Neuron (in vitro differentiated cells): ENCODE results near the gene HSF2BP.
"Not testable (repeated sequence)": the region's sequence is repeated elsewhere in the genome, so short reads cannot be mapped to it uniquely, and the experiment has no call there.

Source experiments
- H2AFZ ChIP-seq: one replicate; pipeline ENCODE4 v1.6.1; 2013; ENCODE audit warnings: low read depth, mild to moderate bottlenecking, inconsistent platforms, low read length, moderate library complexity
- H3K27me3 ChIP-seq: one replicate; pipeline ENCODE4 v1.6.1; 2013; ENCODE audit warnings: low read length; ENCODE audit not compliant: insufficient read depth
- H3K36me3 ChIP-seq: one replicate; pipeline ENCODE4 v1.6.1; 2013; ENCODE audit warnings: low read length; ENCODE audit not compliant: insufficient read depth
- H3K4me1 ChIP-seq: one replicate; pipeline ENCODE4 v1.6.1; 2013; ENCODE audit warnings: low read length; ENCODE audit not compliant: insufficient read depth
- H3K4me3 ChIP-seq: 2 replicates; pipeline ENCODE4 v1.5.1; 2013; ENCODE audit warnings: mild to moderate bottlenecking, low read length, moderate library complexity
- H3K9me3 ChIP-seq: one replicate; pipeline ENCODE4 v1.6.1; 2013; ENCODE audit warnings: low read length

Gene HSF2BP

DNA sequence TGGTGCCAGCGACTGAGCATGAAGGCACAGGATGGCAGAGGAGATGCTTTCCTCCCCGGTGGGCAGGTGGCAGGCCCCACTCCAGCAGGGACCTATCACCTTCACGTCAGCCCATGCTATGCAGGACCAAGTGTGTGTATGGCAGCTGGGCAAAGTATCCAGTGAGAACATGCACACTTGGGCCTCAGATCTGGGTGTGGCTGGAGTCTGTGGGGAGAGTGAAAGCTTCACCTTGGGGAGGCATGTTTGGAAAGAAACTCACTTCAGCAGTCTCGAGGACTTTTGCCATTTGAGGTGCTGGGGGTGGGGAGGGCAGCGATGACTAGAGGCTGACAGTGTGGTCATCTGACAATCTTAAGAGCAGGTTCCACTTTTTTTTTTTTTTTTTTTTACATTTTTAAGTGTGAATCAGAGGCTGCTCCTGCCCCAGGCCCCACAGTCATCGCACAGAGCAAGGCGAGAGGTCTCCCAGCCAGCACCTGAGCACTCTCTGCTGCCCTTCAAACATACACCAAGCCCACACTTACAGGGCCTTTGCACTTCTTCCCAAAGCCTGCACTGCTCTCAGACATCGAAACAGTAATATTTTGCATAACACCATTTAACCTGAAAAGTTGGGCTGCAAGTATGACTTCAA, 136.7 kb downstream of the HSF2BP start:
- not testable (repeated sequence) for H3K9me3 ChIP-seq, H3K4me3 ChIP-seq, H2AFZ ChIP-seq, H3K36me3 ChIP-seq, H3K27me3 ChIP-seq, H3K4me1 ChIP-seq

- not testable (repeated sequence) for H3K4me1 ChIP-seq, H3K9me3 ChIP-seq, H3K27me3 ChIP-seq, H3K4me3 ChIP-seq, H2AFZ ChIP-seq, H3K36me3 ChIP-seq
These were observed 141.6 kb downstream of the HSF2BP start for GRCh38 chr21:43517701-43518100.

- H3K36me3 ChIP-seq, H3K9me3 ChIP-seq, H3K4me3 ChIP-seq, H3K27me3 ChIP-seq, H3K4me1 ChIP-seq, H2AFZ ChIP-seq: not testable (repeated sequence)
These were observed 142.2 kb downstream of the HSF2BP start for GRCh38 chr21:43516860-43517627.

GRCh38 chr21:43516295-43516847, 142.9 kb downstream of the HSF2BP start:
- not testable (repeated sequence) for H3K4me1 ChIP-seq, H3K27me3 ChIP-seq, H3K9me3 ChIP-seq, H3K36me3 ChIP-seq, H2AFZ ChIP-seq, H3K4me3 ChIP-seq

- not testable (repeated sequence) for H3K27me3 ChIP-seq, H2AFZ ChIP-seq, H3K9me3 ChIP-seq, H3K36me3 ChIP-seq, H3K4me3 ChIP-seq, H3K4me1 ChIP-seq
These were observed 144.5 kb downstream of the HSF2BP start for GRCh38 chr21:43514834-43515233.

GRCh38 chr21:43513023-43513422, 146.3 kb downstream of the HSF2BP start:
- H3K27me3 ChIP-seq, H2AFZ ChIP-seq, H3K9me3 ChIP-seq, H3K4me1 ChIP-seq, H3K4me3 ChIP-seq, H3K36me3 ChIP-seq: not testable (repeated sequence)

DNA sequence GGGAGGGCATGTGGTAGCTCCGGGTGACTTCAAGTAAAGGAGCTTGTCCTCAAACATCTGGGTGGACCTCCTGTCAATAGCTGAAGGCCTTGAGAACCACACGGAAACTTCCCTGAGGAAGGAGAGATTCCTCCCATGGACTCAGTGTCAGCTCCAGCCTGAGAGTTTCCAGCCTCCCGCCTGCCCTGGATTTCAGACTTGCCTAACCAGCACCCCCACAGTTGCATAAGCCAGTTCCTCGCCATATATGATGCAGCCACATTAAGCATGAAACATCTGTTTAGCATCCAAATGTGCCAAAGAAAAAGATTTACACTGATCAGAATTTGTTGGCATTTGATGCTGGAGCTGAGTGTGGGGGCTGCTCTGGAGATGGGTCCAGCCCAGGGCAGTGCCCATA, 148.1 kb downstream of the HSF2BP start:
- not testable (repeated sequence) for H2AFZ ChIP-seq, H3K9me3 ChIP-seq, H3K36me3 ChIP-seq, H3K4me3 ChIP-seq, H3K27me3 ChIP-seq, H3K4me1 ChIP-seq

DNA sequence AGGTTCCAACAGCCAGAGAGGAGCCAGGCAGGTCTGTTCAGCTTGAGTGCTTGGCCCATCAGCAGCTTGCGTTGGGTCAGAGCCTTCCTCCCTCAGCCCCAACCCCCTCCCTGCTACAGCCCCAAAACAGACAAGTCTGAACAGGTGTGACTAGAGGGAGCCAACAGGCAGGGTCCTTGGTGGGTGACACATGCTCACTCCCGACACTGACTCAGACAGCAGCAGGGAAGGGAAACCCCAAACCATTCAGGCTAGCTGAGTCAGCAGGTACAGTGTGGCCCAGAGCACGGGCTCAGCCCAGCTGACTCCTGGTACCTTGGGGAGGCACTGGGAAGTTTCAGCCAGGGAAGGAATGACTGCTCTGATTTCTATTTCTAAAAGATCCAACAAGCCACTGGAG, 148.6 kb downstream of the HSF2BP start:
- H3K4me1 ChIP-seq, H3K27me3 ChIP-seq, H3K36me3 ChIP-seq, H2AFZ ChIP-seq, H3K4me3 ChIP-seq, H3K9me3 ChIP-seq: not testable (repeated sequence)

DNA sequence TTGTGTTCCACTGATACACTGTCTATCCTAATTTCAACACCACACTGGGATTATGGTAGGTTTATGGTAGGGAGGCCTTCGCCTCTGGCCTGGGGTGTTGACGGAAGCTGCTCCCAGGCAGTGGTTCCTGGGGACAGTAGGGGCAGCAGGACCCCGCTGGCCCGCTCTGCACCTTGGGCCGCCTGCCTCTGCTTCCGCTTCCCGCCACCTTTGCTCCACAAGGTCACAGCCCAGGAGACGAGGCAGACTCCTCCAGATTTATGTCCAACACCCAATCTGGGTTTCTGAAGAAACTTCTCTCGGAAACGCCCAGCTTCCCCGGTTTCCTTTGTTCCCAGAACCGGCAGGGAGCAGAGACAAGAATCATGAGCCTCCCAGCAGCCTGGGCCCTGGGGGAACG, 155.4 kb downstream of the HSF2BP start:
- not testable (repeated sequence) for H3K27me3 ChIP-seq, H3K4me3 ChIP-seq, H3K36me3 ChIP-seq, H3K4me1 ChIP-seq, H3K9me3 ChIP-seq, H2AFZ ChIP-seq

- H3K4me1 ChIP-seq, H3K36me3 ChIP-seq, H2AFZ ChIP-seq, H3K9me3 ChIP-seq, H3K4me3 ChIP-seq, H3K27me3 ChIP-seq: not testable (repeated sequence)
These were observed 156.1 kb downstream of the HSF2BP start for GRCh38 chr21:43503075-43503750.

- H3K36me3 ChIP-seq, H2AFZ ChIP-seq, H3K9me3 ChIP-seq, H3K27me3 ChIP-seq, H3K4me3 ChIP-seq, H3K4me1 ChIP-seq: not testable (repeated sequence)
These were observed 156.7 kb downstream of the HSF2BP start for GRCh38 chr21:43502407-43503071.

- not testable (repeated sequence) for H3K4me3 ChIP-seq, H3K4me1 ChIP-seq, H3K9me3 ChIP-seq, H3K27me3 ChIP-seq, H3K36me3 ChIP-seq, H2AFZ ChIP-seq
These were observed 160.4 kb downstream of the HSF2BP start for GRCh38 chr21:43498924-43499323.

DNA sequence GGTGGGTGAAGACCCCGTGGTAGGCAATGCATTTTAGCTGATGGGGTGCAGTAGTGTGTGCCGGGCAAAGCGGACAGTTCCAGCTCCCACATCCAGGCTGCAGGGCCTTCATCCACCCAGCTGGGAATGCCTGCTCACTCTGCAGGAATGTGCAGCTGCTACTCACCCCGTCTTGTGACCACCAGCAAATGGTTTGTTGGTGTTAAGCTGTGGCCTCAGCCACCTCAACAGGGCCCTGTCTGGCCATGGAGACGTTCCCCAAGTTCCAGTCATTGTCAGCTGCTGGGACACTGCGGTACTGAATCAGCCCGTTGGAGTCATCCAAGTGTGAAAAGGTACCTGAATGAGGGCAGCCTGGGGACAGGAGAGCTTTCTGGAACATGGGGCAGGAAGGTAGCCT, 161.2 kb downstream of the HSF2BP start:
- H3K4me1 ChIP-seq, H2AFZ ChIP-seq, H3K36me3 ChIP-seq, H3K4me3 ChIP-seq, H3K27me3 ChIP-seq, H3K9me3 ChIP-seq: not testable (repeated sequence)
